NCI-H345 treated with DMSO at 0.1 percent for 48 hours (cell line): ENCODE measurements around the gene P3H2.

ENCODE experiments used
- DNase-seq: peaks from one replicate; lab custom pipeline; 2025; ENCODE audit not compliant: unreplicated experiment; lab: John Stamatoyannopoulos, UW

Gene P3H2

DNA sequence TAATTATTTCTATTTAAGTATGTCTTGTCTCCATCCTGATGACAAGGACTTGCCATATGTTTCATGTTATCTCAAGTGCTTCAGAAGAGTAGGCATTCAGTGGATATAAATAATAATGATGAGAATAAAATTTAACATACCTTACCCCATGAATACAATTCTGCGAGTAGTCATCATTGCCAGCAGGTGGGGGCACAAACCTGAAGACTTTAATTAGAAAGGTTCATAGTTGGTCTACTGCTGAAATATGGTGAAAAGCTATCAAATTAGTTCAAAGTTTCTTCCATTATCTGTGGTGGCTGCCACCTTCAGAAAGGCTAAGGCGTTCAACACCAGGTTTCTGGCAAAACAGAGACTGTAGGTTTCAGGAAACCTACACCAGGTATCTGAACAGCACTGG lies 100.9 kb downstream of the P3H2 start:
- no peak for DNase-seq

DNA sequence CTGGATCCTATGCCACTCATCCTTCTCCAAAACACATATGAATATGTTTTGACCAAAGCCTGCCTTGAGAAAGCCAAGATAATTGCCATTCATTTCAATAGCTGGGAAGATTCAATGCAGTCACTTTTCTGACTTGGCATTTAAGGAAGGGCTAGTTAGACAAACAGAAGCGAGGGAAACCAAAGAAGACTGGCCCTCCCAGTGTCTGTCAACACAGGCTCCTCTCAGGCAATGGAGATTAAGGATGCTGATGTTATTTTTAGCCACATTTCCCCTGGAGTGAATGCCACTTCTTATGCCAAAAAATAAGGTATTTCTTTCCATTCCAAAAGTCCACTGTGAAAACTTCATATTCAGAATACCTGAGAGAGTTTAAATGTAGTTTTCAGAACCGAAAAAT lies 101.7 kb downstream of the P3H2 start:
- DNase-seq, result no peak

DNA sequence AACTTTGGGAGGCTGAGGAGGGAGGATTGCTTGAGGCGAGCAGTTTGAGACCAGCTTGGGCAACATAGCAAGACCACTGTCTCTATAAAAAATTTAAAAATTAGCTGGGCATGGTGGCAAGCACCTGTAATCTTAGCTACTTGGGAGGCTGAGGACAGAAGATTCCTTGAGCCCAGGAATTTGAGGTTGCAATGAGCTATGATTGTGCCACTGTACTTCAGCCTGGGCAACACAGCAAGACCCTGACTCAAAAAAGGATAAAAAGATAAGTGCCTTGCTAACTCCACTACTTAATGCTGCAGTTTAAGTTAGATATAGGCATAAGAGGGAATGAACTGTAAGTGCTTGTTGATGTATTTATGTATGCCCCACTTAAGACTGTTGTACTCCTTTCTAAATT lies 102.2 kb downstream of the P3H2 start:
- DNase-seq, result no peak

DNA sequence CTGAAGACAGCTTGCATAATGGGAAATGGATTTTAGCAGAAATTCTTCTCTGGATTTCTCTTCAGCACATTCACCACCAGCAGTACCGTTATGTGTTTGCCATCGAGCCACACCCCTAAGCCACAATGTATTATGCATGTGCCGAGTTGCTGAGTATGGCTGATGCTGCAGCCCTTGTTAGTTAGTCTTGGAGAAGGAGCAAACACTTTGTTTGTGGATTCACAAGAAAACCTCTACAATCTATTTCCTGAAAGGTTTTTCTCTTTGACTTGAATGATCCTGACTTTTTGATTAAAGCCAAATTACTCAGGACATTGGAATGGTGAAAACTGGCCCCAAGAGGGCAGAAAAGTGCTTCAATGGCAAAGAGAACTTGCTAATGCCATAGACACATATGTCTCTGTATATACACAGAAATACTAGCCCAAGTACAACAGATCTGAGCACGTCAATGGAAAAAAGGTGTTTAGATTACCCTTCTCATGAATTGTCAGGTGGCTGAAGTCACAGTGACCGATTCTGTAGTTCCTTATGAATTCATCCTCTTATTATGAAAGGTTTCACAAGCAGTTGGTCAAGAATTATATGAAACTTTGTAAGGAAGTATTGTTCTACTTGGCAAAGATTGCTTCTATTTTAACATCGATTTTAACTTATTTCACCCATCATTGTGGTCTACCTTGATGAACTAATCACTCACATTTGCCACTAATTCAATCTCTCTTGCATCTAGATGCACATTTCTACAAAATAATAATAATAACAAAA lies 103.0 kb downstream of the P3H2 start:
- no peak for DNase-seq

DNA sequence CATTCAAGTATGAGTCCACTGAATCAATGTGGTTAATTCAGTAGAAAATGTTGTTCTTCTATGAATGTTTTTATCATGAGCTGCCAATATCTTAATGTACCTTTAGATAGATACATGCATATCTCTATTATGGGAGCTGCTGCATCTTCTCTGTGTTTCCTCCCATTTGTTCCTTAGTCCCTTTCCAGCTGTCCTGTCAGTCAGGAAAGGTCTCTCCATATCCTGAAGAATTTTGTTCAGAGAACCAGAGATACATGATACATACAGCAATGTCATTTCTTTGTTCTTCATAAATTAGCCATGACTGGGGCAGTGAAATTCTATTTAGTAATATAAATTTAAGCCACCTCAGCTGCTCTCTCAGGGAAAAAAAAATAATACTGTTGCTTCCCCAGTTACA lies 103.7 kb downstream of the P3H2 start:
- DNase-seq, result no peak

DNA sequence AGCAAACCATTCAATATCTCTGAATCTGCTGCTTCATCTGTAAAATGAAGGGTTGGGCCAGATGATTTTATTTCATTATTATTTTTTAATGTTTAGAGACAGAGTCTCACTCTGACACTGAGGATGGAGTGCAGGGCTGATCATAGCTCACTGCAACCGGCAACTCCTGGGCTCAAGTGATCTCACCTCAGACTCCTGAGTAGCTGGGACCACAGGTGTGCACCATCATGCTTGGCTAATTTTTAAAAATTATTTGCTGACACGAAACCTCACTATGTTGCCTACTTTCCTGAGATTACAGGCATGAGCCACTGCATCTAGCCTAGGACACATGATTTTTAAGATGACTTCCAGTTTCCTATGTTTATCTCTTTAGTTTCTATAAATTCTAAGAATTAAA lies 105.8 kb downstream of the P3H2 start:
- no peak for DNase-seq

DNA sequence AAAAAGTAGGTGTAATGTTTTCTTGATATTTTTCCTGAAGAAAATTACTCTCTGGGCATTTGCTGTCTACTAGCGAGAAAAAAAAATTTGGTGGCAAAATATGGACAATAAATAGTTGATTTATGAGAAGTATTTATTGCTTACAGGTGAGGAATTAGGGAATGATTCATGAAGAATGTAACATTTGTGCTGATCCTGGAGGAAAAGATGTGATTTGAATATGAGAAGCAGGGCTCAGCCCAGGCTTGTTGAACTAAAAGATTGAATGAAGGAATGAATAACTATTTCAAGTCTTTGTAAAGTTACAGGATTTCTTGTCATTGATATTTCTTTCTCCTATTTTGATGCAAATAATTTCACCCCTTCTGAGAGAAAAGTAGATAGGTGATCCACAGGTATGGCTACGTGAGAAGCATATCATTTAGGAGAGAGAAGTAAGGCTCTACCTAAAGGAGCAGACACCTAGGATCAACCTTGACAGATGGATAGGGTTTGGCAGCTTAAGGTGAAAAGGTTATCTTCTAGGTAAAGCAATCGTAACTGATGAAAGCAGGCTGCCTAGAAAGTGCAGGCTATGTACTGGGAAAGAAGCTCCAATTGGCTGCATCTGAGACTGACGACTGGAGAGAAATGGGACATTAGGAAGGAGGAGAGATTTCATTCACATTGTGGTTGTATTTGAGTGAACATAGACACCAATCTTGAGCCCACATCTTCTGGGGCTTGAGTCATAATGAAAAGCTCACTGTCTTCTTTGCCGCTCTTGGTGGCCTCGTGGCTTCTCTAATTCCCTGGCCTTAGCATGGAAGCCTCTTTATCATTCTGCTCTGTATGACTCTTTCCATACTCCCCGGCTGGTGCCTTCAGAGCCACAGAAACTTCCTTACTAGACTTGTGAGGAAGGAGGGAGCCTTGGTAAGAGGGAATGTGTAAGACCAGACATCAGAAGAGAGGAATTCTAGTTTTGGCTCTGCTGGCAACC lies 106.5 kb downstream of the P3H2 start:
- no peak for DNase-seq

DNA sequence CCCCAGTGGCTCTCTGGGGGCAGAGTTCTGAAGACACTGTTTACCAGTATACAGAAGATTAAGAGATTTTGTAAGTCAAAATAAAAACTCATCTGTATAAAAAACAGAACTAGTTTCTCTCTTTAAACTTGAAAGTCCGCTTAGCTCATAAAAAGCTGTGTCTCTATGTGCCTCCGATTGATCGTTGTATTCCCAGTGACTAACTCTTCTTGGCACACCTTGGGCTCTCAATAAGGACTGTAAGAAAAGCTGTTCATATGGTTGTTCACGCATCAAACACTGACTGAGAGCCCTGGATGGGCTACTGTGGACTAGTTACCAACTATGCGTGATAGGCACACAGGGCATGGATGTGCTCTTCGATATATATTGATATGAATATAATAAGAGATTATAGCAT lies 107.9 kb downstream of the P3H2 start:
- DNase-seq, result no peak

DNA sequence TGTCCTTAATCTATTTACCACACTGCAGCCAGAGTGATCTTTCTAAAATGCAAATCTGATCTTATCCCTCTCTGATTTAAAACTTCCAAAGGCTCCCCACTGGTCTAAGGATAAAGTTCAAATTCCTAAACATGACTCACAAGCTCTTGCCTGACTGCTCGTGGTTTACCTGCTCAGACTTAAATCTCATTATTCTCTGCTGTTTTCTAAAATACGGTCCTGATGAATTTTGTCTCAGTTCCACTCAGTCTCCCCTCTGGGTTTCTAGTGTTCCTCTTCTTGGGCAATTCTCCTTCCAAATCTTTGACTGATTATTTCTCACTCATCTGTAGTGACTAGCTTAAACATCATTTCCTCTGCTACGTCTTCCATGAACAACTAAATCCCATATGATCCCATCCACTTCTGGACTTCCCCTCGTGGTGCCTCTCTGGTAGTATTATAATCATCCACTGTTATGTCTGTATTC lies 108.3 kb downstream of the P3H2 start:
- DNase-seq, result no peak

DNA sequence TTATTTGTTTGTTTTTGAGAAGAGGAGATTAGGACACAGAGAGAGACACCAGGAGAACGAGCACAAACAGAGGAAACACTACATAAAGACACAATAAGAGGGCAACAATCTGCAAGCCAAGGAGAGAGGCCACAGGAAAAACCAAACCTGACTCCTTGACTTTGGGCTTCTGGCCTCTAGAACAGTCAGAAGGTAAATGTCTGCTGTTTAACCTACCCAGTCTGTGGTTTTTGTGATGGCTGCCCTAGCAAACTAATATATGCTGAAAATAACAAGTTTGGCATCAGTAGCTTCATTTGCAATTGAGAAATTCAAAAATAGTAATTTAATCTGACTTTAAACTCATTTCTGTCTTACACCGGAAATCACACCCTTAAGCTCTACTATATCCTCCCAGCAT lies 110.2 kb downstream of the P3H2 start:
- DNase-seq, result no peak

DNA sequence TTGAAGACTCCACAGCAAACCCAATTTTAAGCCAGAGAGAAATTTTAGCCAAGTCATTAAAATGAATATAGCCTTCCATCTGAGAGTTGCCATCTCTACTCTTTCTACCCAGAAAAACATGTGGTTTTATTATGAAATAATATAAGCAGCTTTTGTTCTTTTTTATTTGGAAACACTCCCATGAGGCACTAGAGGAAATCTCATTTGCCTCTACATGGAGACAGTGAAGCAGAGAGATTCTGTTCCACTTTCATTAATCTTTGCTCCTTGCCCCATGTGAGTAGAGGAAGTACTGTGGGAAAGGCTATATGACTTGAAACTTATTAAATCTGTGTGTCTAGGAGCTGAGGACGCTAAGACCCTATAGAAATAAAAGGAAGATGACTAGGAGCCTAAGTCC lies 111.1 kb downstream of the P3H2 start:
- no peak for DNase-seq

DNA sequence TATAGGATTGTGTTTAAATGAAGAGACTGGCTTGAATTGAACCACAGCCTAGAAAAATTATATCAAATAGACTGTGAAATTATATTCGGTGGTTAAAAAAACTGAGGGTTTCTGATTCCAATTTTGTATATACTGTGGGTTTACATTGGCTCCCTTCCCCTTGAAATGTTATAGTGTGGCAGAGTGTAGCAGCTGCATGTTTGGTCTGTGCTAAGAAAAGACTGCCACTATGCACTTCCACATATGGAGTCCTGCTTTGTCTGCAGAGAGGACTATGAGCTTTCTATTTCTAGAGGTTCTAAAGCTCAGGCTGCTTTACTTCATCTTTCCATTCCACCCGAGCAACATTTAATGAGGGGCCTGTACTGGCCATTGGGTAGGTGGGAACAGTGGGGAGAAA lies 112.3 kb downstream of the P3H2 start:
- no peak for DNase-seq

DNA sequence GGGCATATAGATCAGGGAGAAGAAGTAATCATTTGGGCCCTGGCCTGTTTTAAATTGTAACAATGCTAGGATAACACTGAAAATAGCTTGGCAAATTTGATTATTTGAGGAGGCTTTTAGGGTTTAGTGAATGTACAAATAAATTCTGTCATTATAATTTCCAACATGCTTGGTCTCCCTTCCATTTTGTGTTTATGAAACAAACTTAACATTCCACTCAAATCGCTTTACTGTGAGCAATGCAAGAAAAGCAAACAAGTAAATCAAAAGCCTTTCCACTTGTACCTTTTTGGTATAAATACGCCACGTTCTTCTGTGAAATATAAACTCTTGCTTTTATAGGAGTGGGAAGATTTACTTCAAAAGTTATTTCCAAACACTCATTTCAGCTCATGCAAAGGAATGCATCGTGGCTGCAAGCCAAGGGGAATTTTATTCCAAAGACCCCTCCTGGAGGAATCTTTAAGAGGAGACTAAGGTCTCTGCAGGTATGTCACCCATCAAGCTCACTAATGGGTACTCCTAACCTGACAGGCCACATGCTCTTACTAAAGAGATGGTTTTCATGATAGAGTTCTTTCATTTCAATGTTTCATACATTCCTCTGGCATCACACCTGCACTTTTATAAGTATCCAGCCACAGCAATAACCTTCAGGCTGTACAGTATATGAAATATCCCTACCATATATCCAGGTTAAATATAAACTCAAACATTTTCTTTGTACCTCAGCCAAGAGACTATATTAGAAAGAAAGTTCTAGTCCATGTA lies 115.2 kb downstream of the P3H2 start:
- no peak for DNase-seq

DNA sequence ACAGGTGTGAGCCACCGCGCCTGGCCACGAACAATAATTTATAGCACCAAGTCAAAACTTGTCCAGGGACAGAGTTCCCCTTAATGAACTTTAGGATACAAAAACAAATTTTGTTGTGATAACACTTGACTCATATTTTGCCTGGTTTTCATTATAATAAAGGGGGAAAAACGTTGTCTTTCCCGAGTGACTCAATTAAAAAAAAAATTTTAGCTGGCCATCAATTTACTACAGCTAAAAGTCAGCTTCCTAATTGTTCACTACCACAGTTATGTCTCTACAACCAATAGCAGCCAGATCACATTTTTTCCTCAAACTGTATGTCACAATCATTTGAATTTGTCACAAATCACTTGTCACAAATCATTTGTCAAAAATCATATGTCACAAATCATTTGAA lies 116.0 kb downstream of the P3H2 start:
- no peak for DNase-seq

DNA sequence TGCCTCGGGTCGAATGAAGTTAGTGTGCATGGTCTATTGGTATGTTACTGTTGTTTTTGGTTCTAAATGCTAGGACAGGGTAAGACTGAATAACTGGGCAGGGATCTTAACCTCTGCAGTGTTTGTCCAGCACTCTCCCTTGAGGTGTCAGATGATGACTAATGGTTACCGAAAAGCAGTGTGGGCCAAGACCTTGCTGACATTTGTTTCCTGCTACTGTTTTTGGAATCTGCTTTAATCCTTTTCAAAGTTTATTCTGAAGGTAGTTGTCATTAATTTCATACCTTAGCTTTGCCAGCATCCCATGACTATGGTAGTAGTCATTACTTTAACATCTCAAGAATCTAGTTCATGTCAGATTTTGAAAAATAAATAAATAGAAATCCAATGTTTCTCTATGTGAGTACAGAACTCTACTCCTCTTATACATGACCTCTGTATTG lies 117.0 kb downstream of the P3H2 start:
- DNase-seq, result no peak

DNA sequence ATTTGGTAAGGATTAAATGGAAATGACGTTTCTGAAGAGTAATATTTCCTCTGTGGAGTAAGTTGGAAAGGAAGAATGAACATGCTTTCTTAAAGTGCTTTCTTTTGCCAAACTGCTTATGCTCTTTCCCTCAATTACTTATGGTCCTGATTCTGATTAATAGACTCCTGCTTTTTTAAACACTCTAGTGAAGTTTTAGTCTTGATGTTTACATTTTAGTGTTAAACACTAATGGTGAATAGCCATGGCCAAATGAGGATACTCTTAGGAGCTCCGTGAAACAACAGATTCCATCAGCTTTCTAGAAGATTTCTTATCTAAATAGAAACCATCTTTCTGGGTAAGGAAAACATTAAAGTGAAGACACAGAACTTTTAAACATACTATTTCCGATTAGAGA lies 117.6 kb downstream of the P3H2 start:
- no peak for DNase-seq

DNA sequence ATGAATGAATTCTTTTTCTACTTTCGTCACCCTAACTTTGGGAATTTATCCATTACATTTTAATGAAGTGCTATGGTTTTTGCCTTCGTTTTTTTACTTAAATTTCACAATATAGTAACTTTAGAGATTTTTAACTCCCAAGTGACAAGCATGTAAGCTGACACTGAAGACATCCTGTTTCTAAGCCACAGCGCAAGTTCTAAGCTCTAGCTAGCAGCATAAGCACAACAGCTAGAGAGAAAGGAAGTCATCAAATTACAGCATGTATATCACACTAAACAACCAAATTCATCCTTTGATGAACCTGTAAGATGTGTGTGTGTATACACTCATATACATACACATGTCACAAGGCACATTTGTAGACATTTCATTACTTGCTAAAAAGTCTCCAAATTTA lies 119.3 kb downstream of the P3H2 start:
- no peak for DNase-seq

DNA sequence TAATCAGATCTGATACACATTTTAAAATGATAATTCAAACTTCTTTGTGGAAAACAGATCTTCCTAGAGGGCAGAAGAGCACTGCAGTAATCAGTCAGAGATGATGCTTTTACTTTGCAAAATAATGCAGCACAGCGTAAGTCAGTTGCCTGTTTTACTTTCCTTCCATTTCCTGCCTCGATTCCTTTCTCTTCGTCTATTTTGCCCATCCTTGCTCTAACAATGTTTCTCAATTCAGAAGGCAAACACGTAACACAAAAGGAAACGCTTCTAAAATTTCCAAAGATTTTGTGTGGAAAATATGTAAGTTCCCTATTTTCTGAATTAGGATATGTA lies 119.9 kb downstream of the P3H2 start:
- DNase-seq, result no peak

DNA sequence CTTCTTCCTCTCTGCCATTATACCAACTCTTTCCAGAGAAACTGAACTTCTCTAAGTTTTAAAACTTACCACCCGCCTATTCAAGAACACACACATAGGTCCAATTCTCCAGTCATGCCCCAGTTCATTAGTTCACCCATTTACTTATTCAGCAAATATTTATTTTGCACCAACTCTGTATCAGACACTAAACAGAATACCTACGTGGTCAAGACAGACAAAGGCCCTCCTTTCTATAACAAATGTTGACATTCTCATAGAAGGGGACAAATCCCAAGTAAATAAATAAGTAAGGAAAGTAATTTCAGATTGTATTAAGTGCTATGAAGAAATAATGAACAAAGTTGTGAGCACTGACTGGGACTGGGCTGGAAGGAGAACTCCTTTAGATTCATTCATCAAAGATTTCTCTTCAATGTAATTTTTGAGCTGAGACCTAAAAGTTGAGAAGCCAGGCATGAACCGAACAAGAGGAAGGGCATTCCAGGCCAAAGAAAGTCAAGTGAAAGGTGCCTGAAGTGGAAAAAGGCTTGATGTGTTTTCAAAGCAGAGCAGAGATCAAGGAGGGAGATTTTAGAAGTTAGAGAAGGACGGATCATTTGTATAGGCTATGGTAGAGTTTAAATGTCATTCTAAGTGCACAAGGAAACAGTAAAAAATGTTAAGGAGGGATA lies 120.4 kb downstream of the P3H2 start:
- DNase-seq, result no peak

DNA sequence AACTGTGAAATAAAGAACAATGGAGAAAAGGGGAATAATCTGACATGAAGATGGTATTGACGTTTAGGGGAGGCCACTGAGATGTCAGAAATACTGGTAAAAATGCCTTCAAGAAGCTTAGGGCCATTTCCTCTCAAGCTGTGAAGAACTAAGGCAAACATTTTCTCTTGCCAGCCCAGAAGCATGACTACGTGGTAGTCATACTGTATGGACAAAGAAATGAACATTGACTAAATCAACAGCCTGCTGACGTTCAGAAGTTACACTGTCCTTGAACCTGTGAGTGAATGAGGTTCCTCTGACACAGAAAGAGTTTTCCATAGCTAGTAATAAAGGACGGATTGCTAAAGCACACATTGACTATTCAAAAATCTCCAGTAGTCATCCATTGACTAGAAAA lies 121.0 kb downstream of the P3H2 start:
- DNase-seq, result no peak

DNA sequence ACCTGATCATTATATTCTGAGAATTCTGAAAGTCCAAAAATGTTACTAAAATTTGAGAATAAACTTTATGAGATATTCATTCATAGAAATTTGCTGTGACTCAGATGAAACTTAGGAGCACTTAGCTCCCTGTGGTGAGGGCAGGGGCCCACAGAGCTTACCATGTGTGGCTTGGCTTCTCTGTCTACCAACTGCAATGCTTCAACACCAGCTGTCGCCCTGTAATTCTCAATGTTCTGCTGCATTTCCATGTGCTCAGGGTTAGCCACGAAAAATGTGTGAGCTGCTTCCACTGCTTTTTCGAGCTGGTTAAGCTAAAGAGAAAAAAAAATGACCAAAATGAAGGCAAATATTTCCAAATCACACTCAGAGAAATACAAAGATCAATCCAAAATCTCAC lies 125.6 kb downstream of the P3H2 start:
- no peak for DNase-seq
